Upper lobe of right lung (tissue), 1 donor: Measurements from ENCODE around the gene CCDC186. TPM values are rescaled to one million over a fixed set of nuclear protein-coding genes. Genes with fewer than 3 reads are reported as not detected.
A peak's percentile ranks its signal among the peaks of the same experiment; 100 is the strongest.

Source experiments
- ATAC-seq: fragments of 200-7000 bp; cut with Tn5 transposase; one replicate; pipeline ENCODE4 v1.9.1; 2020; ENCODE audit warnings: mild to moderate bottlenecking, moderate library complexity
- DNase-seq: peaks from one replicate; pipeline ENCODE4 v3.0.0-alpha.2; 2020
- H3K27ac ChIP-seq: fragments of 200-600 bp; one replicate; pipeline ENCODE4 v1.8.0; 2022
- H3K27me3 ChIP-seq: fragments of 200-600 bp; one replicate; pipeline ENCODE4 v1.8.0; 2022; ENCODE audit warnings: mild to moderate bottlenecking
- H3K36me3 ChIP-seq: fragments of 200-600 bp; one replicate; pipeline ENCODE4 v1.8.0; 2022
- H3K4me1 ChIP-seq: fragments of 200-600 bp; one replicate; pipeline ENCODE4 v1.8.0; 2022
- H3K4me3 ChIP-seq: fragments of 200-600 bp; one replicate; pipeline ENCODE4 v1.8.0; 2022; ENCODE audit warnings: mild to moderate bottlenecking
- H3K9me3 ChIP-seq: fragments of 200-600 bp; one replicate; pipeline ENCODE4 v1.8.0; 2022
- intact Hi-C: fragments of 100-400 bp; cut with DNase I; formaldehyde crosslinking; loops from one replicate; pipeline ENCODE4 v1.11.0; 2022
- total RNA-seq: library from RNA; stranded (reverse); fragmentation: NEBNext Ultra II Directional; extraction: Animal tissue kit (Norgen Biotek cat#: 25700); gene quantifications from one replicate; pipeline ENCODE4 v1.2.1, GENCODE V29; 2021
- TF ChIP-seq, protein P1 (sequence below): fragments of 200-600 bp; IDR thresholded peaks from one replicate; pipeline ENCODE4 v1.8.0; 2022; ENCODE audit warnings: antibody characterized with exemption
- donor health status: DM: no; HTN: yes; CAD: no; lungs with severe emphysema.

CCDC186 gene
- total RNA-seq, 1 donor from 2014 or later: 33.3 TPM

DNA sequence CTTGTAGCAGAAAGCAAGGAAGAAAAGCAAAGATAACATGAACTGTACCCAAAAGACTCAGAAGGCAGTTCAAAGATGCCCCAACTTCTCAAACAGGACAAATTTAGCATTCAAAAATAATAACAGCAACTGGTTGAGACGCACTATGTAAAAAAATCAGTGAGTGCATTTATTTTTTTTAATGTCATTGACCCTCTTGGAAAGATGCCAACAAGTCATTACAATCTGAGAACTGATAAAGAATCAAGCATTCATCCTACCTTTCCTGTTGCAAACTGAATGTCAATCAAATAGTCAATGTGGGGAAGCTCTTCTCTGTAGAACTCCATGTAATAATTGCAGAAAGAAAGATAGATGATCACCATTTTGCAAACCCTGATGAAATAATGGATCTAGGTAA lies 1.7 kb upstream of the CCDC186 start:
- H3K4me3 ChIP-seq: no peak overlapping the region
- H3K9me3 ChIP-seq: no peaks in the 10 kb centered on the region
- peaks cover under 1% of the 10 kb centered on the region for H3K36me3 ChIP-seq
- TF ChIP-seq, protein P1, sequence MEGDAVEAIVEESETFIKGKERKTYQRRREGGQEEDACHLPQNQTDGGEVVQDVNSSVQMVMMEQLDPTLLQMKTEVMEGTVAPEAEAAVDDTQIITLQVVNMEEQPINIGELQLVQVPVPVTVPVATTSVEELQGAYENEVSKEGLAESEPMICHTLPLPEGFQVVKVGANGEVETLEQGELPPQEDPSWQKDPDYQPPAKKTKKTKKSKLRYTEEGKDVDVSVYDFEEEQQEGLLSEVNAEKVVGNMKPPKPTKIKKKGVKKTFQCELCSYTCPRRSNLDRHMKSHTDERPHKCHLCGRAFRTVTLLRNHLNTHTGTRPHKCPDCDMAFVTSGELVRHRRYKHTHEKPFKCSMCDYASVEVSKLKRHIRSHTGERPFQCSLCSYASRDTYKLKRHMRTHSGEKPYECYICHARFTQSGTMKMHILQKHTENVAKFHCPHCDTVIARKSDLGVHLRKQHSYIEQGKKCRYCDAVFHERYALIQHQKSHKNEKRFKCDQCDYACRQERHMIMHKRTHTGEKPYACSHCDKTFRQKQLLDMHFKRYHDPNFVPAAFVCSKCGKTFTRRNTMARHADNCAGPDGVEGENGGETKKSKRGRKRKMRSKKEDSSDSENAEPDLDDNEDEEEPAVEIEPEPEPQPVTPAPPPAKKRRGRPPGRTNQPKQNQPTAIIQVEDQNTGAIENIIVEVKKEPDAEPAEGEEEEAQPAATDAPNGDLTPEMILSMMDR: no peak
- H3K27me3 ChIP-seq: no peaks in the 10 kb centered on the region
- intact Hi-C loops: no loop called here
- peaks cover 14% of the 10 kb centered on the region for H3K4me1 ChIP-seq
- no peak for DNase-seq
- no peak for ATAC-seq
- no peak overlapping the region for H3K27ac ChIP-seq

DNA sequence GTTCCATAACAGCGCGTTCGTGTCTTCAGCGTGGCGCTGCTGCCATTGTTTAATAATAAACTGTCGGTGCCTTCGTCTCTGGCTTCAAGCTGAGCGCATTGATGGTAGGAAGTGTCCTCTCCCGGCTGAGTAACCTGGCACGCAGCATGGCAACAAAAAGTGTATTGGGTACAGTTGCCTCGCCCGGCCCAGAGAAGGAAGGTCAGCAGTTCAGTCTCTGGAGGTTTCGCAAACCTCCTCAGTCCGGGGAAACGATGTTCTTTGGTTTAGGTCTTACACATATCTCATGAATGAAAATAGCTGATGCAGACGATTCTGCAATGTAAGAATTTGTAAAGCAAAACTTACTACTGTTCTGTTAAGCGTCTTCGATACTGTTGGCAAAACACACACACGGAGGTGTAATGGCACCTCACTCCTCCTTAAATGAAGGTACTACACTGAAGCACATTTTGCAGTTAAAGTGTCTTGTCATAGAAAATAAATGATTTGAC lies 739 bp upstream of the CCDC186 start:
- intact Hi-C loops: no loop called here
- Histone ChIP-seq H3K4me1 (peaks cover 10% of the 10 kb centered on the region), H3K9me3 (no peaks in the 10 kb centered on the region), H3K27ac (peak overlapping the region; percentile 89), H3K36me3 (peaks cover 5% of the 10 kb centered on the region), H3K4me3 (peak overlapping the region; percentile 84), H3K27me3 (no peaks in the 10 kb centered on the region)
- ATAC-seq (peak; percentile 77), DNase-seq (peak; percentile 83)
- TF ChIP-seq, protein P1: no peak

DNA sequence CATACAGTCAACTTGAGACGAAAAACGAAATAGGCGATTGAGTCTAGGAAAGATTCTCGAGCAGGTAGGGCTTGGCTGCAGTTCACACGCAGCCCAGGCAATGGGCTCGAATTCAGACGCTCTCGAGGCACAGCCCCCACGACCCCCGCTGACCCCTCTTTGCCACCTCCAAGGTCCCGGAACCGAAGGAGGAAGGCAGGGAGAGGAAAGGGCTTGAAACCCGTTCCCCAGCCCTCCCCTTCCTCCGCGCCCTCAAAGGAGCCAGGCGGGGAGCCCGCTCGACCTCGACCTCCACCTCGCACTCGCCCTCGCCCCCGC lies 441 bp downstream of the CCDC186 start:
- Histone ChIP-seq H3K4me1 (peaks cover 10% of the 10 kb centered on the region), H3K27ac (peak overlapping the region; percentile 89), H3K27me3 (no peaks in the 10 kb centered on the region), H3K9me3 (peaks cover 3% of the 10 kb centered on the region), H3K4me3 (peak overlapping the region; percentile 84), H3K36me3 (peaks cover 5% of the 10 kb centered on the region)
- TF ChIP-seq, protein P1: no peak
- ATAC-seq: no peak
- intact Hi-C loops: no loop called here
- no peak for DNase-seq

DNA sequence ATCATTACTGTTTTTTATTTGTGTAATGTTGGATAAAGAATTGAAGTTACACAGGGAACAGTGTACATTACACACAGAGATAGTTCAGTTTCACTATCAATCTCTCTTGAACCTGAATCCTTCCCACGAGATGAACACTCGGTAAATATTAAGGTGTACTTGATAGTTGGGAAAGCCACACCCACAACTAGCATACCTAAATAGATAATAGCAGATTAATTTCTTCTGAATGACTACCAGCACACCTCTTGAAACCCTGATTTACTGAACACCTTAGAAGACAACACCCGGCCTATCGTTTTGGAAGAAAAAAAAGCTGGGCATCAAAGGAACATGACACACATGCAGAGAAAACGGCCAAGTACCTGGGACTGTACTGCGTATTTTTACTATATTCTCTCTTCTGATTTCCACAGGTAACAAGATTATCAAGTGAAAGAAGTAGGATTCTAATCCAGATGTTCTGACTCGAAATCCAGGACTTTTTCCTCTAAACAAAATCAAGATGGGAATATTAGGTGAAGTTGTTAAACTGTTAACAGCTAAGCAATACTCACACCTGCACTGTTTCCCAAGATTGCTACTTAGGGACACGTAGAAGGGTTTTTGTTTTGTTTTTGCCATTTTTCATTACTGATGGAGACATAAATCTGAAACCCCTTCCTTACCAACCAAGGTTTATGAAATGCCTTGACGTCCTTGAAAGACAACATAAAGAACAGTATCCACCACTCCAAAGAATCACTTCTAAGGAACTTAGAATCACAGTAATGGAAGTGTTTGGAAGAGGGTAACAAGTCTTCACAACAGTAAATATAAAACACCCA lies 1.0 kb downstream of the CCDC186 start:
- Histone ChIP-seq H3K4me3 (peak overlapping the region; percentile 84), H3K27ac (peak overlapping the region; percentile 89), H3K4me1 (peaks cover 10% of the 10 kb centered on the region), H3K36me3 (peaks cover 5% of the 10 kb centered on the region), H3K27me3 (no peaks in the 10 kb centered on the region), H3K9me3 (peaks cover 5% of the 10 kb centered on the region)
- TF ChIP-seq, protein P1: no peak
- intact Hi-C loops: no loop called here
- ATAC-seq (no peak), DNase-seq (no peak)

DNA sequence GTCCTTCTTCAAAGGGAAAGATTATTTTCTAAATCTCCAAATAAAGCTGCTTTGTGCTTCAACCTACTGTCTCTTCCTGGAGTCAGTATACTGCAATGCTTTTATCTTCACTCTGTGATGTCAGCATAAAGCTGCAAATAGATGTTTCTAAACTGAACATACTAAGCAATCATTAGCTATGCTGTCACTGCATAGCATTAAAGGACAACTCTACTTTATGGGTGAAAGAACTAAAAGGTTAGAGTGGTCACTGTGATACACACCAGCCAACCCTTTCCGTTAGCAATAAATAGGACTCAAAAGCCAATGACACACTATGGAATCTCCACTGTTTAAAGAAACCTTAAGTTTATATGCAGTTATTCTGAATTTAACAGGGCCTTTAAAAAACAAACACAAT lies 1.8 kb downstream of the CCDC186 start:
- Histone ChIP-seq H3K27ac (no peak overlapping the region), H3K36me3 (peaks cover 5% of the 10 kb centered on the region), H3K4me1 (peaks cover 10% of the 10 kb centered on the region), H3K4me3 (peak overlapping the region; percentile 84), H3K27me3 (no peaks in the 10 kb centered on the region), H3K9me3 (peaks cover 5% of the 10 kb centered on the region)
- TF ChIP-seq, protein P1: no peak
- intact Hi-C loops: no loop called here
- DNase-seq: no peak
- no peak for ATAC-seq
